Neuron (in vitro differentiated cells): ENCODE data around the gene PKD2.
"Not testable (repeated sequence)": the region's sequence is repeated elsewhere in the genome, so short reads cannot be mapped to it uniquely, and the experiment has no call there.

ENCODE experiments used
- H2AFZ ChIP-seq: one replicate; pipeline ENCODE4 v1.6.1; 2013; ENCODE audit warnings: low read depth, mild to moderate bottlenecking, inconsistent platforms, low read length, moderate library complexity
- H3K27me3 ChIP-seq: one replicate; pipeline ENCODE4 v1.6.1; 2013; ENCODE audit warnings: low read length; ENCODE audit not compliant: insufficient read depth
- H3K36me3 ChIP-seq: one replicate; pipeline ENCODE4 v1.6.1; 2013; ENCODE audit warnings: low read length; ENCODE audit not compliant: insufficient read depth
- H3K4me1 ChIP-seq: one replicate; pipeline ENCODE4 v1.6.1; 2013; ENCODE audit warnings: low read length; ENCODE audit not compliant: insufficient read depth
- H3K4me3 ChIP-seq: 2 replicates; pipeline ENCODE4 v1.5.1; 2013; ENCODE audit warnings: mild to moderate bottlenecking, low read length, moderate library complexity
- H3K9me3 ChIP-seq: one replicate; pipeline ENCODE4 v1.6.1; 2013; ENCODE audit warnings: low read length

PKD2 gene

DNA sequence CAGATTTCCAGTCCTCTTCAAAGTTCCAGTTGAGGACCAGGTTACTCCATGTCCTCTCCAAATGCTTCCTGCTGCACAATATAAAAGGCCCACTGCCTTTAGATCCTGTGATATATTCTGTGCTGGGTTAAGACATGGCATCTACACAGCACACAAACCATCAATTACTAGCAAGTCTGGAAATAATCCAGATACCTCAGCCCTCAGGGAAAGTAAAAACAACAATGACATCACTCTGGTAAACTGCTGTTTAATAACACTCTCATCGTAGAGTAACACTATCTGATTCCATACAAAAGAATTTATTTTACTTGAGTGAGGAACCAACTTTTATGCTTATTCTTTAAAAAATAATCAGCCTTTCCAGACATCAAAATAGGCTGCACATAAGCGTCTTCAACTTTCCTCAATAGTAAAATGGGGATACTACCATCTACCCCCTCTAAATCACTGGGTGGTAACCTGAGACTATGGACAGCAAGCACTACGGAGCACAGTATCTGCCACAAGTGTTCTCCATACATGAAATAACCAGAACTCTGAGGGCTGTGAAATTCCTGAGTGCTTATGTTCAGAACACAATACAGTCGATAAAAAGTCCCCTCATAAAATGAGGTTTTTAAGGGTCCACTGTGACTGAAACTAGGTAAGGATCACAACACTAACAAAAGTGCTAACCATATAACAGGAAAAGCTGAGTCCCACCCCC, 97.6 kb downstream of the PKD2 start:
- H2AFZ ChIP-seq = no peak overlapping the region

DNA sequence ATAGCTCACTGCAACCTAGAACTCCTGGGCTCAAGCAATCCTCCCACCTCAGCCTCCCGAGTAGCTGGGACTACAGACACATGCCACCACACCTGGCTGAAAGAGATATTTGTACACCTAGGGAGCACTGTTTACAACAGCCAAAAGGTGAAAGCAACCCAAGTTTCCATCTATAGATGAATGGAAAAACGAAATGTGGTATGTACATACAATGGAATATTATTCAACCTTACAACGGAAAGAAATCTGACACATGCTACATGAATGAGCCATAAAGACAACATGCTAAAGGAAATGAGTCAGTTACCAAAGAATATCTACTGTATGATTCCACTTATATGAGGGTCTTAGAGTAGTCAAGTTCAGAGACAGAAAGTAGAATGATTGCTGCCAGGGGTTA, 98.8 kb downstream of the PKD2 start:
- no peak overlapping the region for H3K4me3 ChIP-seq
- no peaks in the 10 kb centered on the region for H3K36me3 ChIP-seq
- no peaks in the 10 kb centered on the region for H3K27me3 ChIP-seq
- no peak overlapping the region for H2AFZ ChIP-seq
- H3K4me1 ChIP-seq = no peaks in the 10 kb centered on the region
- no peaks in the 10 kb centered on the region for H3K9me3 ChIP-seq

More for the DNA sequence above, 97.6 kb downstream of the PKD2 start:
- Histone ChIP-seq H3K4me3 (no peak overlapping the region), H3K4me1 (no peaks in the 10 kb centered on the region), H3K36me3 (no peaks in the 10 kb centered on the region), H3K27me3 (no peaks in the 10 kb centered on the region), H3K9me3 (no peaks in the 10 kb centered on the region)

DNA sequence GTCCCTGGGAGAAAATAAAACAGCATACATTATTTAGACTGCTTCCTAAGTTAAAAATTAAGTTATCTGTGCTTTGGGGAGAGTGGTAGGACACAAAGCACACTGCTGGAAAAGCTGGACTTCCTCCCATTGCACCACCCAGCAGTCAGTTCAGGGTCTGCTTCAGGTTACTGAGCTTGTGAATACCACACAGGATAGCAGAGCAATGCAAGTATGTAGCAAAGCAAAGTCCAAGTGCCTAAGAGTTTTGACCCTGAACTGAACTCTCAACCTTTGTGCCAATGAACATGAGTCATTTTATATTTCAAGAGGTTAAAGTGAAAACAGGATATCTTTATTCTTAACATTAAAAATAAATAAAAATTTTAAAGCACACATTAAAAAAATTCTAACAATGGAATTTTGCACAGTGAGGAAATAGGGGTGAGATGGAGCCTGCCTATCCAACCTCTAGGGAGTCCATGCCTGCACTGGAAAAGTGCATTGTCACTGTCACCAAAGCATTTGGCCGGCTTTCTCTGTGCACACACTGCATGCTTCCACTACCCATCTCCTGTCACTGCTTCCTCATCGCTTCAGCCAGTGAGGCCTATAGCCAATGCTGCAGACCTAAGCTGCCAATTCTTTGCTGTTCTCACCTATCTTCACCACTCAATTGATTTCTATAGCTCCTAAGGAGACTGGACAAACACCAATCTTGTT, 100.1 kb downstream of the PKD2 start:
- Histone ChIP-seq H3K36me3 (no peaks in the 10 kb centered on the region), H3K4me1 (no peaks in the 10 kb centered on the region), H3K4me3 (no peak overlapping the region), H3K27me3 (no peaks in the 10 kb centered on the region), H2AFZ (no peak overlapping the region), H3K9me3 (no peaks in the 10 kb centered on the region)

DNA sequence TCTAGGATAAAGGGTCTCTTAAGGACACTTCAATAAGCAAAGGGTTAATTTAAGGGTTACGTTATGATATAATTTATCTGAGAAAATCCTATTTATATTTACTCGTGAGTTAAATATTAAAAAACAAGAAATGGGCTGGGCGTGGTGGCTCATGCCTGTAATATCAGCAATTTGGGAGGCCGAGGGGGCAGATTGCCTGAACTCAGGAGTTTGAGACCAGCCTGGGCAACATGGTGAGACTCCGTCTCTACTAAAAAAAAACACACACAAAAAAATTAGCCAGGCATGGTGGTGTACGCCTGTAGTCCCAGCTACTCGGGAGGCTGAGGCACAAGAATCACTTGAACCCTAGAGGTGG, 100.7 kb downstream of the PKD2 start:
- not testable (repeated sequence) for H2AFZ ChIP-seq, H3K4me1 ChIP-seq, H3K9me3 ChIP-seq, H3K4me3 ChIP-seq, H3K27me3 ChIP-seq, H3K36me3 ChIP-seq

DNA sequence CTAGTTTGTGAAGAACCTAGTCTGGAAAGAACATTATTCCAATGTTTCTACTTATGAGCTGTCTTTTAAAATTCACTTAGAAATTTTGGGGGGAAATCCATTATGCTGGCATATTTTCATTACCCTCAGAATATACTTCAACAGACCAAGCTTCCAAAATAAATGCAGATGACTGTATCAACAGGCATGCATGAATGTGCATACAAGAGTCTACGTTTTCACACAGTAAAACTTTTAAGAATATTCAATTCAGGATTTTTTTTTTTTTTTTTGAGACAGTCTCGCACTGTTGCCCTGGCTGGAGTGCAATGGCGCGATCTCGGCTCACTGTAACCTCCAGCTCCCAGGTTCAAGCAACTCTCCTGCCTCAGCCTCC, 101.3 kb downstream of the PKD2 start:
- no peaks in the 10 kb centered on the region for H3K36me3 ChIP-seq
- H3K9me3 ChIP-seq = no peaks in the 10 kb centered on the region
- H3K4me3 ChIP-seq = no peak overlapping the region
- H2AFZ ChIP-seq = no peak overlapping the region
- no peaks in the 10 kb centered on the region for H3K27me3 ChIP-seq
- no peaks in the 10 kb centered on the region for H3K4me1 ChIP-seq

DNA sequence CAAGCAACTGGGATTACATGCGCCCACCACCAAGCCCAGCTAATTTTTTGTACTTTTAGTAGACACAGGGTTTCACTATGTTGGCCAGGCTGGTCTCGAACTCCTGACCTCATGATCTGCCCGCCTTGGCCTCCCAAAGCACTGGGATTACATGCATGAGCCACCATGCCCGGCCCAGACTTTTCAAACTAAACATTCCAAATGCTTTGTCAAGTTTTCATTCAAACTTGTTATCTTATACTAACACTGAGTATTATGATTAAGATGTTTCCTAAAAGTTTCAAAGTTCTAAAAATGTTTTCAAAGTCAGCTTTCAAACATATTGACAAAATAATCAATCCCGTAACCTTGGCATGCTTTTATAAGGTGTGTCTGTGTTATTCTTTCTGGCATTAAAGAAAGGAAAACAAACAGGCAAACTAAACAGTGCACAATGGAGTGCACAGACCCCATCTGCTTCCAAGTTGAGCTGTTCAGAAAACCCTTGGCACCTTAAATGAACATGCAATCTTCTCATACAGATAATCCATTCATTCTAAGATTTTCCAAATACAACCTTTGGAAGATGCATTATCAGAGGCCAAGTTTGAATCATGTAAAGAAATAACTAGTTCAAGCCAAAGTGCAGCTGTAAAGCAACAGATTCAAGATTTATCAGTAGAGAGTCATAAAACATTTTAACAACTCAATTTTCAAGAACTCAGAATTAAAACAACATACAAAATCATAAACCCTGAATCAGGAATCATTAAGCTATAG, 101.9 kb downstream of the PKD2 start:
- no peaks in the 10 kb centered on the region for H3K4me1 ChIP-seq

DNA sequence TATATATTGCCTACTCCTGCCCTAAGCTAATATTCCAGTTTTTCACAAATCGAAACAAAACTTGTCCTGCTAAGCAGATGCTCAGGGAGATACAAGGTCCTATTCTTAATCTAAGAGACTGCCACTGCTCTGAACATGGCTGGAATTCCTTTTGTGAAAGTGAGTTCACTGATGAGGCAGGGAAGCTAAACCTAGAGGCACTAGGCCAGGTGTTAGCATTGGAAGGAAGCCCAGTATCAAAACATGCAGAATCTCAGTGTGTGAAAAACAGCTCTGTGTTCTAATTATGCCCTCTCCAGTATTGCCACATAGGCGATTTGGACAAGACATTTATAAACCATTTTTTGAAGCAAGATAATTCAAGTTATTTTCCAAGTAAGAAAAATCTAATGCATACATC, 103.4 kb downstream of the PKD2 start:
- H3K27me3 ChIP-seq = no peaks in the 10 kb centered on the region
- no peaks in the 10 kb centered on the region for H3K4me1 ChIP-seq
- H3K36me3 ChIP-seq = no peaks in the 10 kb centered on the region
- no peak overlapping the region for H2AFZ ChIP-seq
- no peak overlapping the region for H3K4me3 ChIP-seq
- no peaks in the 10 kb centered on the region for H3K9me3 ChIP-seq

More for the DNA sequence above, 101.9 kb downstream of the PKD2 start:
- H2AFZ ChIP-seq = no peak overlapping the region
- H3K4me3 ChIP-seq = no peak overlapping the region
- no peaks in the 10 kb centered on the region for H3K9me3 ChIP-seq
- H3K36me3 ChIP-seq = no peaks in the 10 kb centered on the region
- H3K27me3 ChIP-seq = no peaks in the 10 kb centered on the region

DNA sequence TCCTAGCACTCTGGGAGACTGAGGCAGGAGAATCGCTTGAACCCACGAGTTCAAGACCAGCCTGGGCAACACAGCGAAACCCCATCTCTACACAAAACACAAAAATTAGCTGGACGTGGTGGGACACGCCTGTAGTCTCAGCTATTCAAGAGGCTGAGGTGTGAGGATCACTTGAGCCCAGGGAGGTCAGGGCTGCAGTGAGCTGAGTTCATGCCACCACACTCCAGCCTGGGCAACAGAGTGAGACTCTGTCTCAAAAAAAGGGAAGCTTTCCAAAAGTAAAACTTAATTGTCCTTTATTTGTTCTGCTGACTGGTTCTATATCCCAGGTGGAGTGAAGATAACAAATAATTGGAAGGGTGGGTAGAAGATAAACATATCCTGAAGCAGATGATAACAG, 105.4 kb downstream of the PKD2 start:
- no peak overlapping the region for H2AFZ ChIP-seq
- H3K27me3 ChIP-seq = no peaks in the 10 kb centered on the region
- H3K36me3 ChIP-seq = no peaks in the 10 kb centered on the region
- no peaks in the 10 kb centered on the region for H3K4me1 ChIP-seq
- no peaks in the 10 kb centered on the region for H3K9me3 ChIP-seq
- no peak overlapping the region for H3K4me3 ChIP-seq

DNA sequence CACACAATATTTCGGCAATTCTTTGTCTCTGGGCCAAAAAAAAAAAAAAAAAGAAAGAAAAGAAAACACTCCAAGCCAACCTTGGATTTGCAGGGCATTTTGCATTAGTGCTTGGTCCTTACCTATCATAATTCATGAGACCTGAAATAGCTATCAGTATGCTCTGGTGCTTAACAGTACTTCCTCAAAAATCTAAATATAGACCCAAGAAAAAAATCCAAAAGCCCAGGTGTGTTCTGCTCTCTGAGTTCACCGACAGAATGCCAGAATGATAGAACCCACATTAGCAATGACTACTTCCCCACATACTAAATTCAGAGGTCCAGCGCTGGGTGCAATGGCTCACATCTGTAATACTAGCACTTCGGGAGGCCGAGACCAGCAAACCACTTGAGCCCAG, 108.2 kb downstream of the PKD2 start:
- H3K36me3 ChIP-seq = no peaks in the 10 kb centered on the region
- H3K27me3 ChIP-seq = no peaks in the 10 kb centered on the region
- H3K4me1 ChIP-seq = no peaks in the 10 kb centered on the region
- no peak overlapping the region for H3K4me3 ChIP-seq
- H3K9me3 ChIP-seq = no peaks in the 10 kb centered on the region
- H2AFZ ChIP-seq = no peak overlapping the region

DNA sequence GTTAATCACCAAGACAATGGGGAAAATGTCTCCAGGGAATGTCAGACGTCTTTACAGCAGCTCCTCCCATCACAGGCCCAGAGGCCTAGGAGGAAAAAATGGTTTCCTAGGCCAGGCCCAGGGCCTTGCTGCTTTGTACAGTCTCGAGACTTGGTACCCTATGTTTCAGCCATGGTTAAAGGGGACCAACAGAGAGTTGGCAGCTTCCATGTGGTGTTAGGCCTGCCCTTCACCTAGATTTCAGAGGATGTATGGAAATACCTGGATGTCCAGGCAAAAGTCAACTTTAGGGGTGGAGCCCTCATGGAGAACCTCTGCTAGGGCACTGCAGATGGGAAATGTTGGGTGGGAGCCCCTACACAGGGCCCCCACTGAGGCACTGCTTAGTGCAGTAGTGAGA, 112.5 kb downstream of the PKD2 start:
- Histone ChIP-seq H3K27me3 (no peaks in the 10 kb centered on the region), H3K4me1 (no peaks in the 10 kb centered on the region), H3K9me3 (peaks cover 3% of the 10 kb centered on the region), H2AFZ (no peak overlapping the region), H3K4me3 (no peak overlapping the region), H3K36me3 (no peaks in the 10 kb centered on the region)

DNA sequence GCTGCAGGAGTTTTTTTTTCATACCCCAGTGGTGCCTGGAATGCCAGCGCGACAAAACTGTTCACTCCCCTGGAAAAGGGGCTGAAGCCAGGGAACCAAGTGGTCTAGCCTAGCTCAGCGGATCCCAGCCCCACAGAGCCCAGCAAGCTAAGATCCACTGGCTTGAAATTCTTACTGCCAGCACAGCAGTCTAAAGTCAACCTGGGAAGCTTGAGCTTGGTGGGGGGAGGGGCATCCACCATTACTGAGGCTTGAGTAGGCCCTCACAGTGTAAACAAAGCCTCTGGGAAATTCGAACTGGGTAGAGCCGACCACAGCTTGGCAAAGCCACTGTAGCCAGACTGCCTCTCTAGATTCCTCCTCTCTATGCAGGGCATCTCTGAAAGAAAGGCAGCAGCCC, 114.8 kb downstream of the PKD2 start:
- H3K27me3 ChIP-seq, H3K9me3 ChIP-seq, H3K4me3 ChIP-seq, H3K4me1 ChIP-seq, H2AFZ ChIP-seq, H3K36me3 ChIP-seq: not testable (repeated sequence)
